IPS DF 4.7 (cell line): Measurements from ENCODE around the gene PMPCA.

Source experiments
- DNase-seq: peaks from one replicate; pipeline ENCODE4 v3.0.0-alpha.2; 2013; ENCODE audit warnings: low spot score; ENCODE audit errors: extremely low read depth

Gene PMPCA

GRCh38 chr9:136456258-136456657 is 45.8 kb downstream of the PMPCA start:
- DNase-seq = no peak

- DNase-seq = no peak
Observed at GRCh38 chr9:136457326-136457725, 46.9 kb downstream of the PMPCA start.

- no peak for DNase-seq
Observed at GRCh38 chr9:136459425-136459824, 49.0 kb downstream of the PMPCA start.

GRCh38 chr9:136460772-136461325 is 50.4 kb downstream of the PMPCA start:
- no peak for DNase-seq

GRCh38 chr9:136462664-136463063 is 52.2 kb downstream of the PMPCA start:
- DNase-seq = no peak

GRCh38 chr9:136463578-136463977 is 53.1 kb downstream of the PMPCA start:
- no peak for DNase-seq

- no peak for DNase-seq
Observed at GRCh38 chr9:136464241-136464640, 53.8 kb downstream of the PMPCA start.

GRCh38 chr9:136465500-136466154 is 55.2 kb downstream of the PMPCA start:
- DNase-seq = no peak

GRCh38 chr9:136466155-136466541 is 55.7 kb downstream of the PMPCA start:
- DNase-seq = no peak

GRCh38 chr9:136467766-136468165 is 57.3 kb downstream of the PMPCA start:
- no peak for DNase-seq

- no peak for DNase-seq
Observed at GRCh38 chr9:136470356-136470755, 59.9 kb downstream of the PMPCA start.

- DNase-seq = no peak
Observed at GRCh38 chr9:136470792-136471469, 60.5 kb downstream of the PMPCA start.

- DNase-seq = no peak
Observed at GRCh38 chr9:136471802-136472487, 61.5 kb downstream of the PMPCA start.

- no peak for DNase-seq
Observed at GRCh38 chr9:136472640-136473353, 62.3 kb downstream of the PMPCA start.

- no peak for DNase-seq
Observed at GRCh38 chr9:136473354-136473721, 62.9 kb downstream of the PMPCA start.
